ENCODE measurements around the gene SLC17A5.
A peak's percentile ranks its signal among the peaks of the same experiment; 100 is the strongest.
"Not testable (repeated sequence)": the region's sequence is repeated elsewhere in the genome, so short reads cannot be mapped to it uniquely, and the experiment has no call there.

Gene SLC17A5

GRCh38 chr6:73665686-73666319 lies 12.0 kb upstream of the SLC17A5 start:
- no peak for DNase-seq

- DNase-seq, result no peak
Measured at GRCh38 chr6:73664701-73665100, 10.9 kb upstream of the SLC17A5 start.

- no peak for DNase-seq
Measured at GRCh38 chr6:73657201-73657600, 3.4 kb upstream of the SLC17A5 start.

- DNase-seq, result no peak
Measured at GRCh38 chr6:73656531-73657145, 2.8 kb upstream of the SLC17A5 start.

- DNase-seq, result no peak
Measured at GRCh38 chr6:73655341-73655917, 1.6 kb upstream of the SLC17A5 start.

GRCh38 chr6:73652637-73653570 lies 888 bp downstream of the SLC17A5 start:
- peak; percentile 59 for DNase-seq

- DNase-seq, result no peak
Measured at GRCh38 chr6:73649783-73650182, 4.0 kb downstream of the SLC17A5 start.

- DNase-seq, result no peak
Measured at GRCh38 chr6:73648166-73648565, 5.6 kb downstream of the SLC17A5 start.

- DNase-seq, result no peak
Measured at GRCh38 chr6:73644941-73645591, 8.7 kb downstream of the SLC17A5 start.

- no peak for DNase-seq
Measured at GRCh38 chr6:73644030-73644429, 9.8 kb downstream of the SLC17A5 start.

GRCh38 chr6:73642530-73642929 lies 11.3 kb downstream of the SLC17A5 start:
- no peak for DNase-seq

GRCh38 chr6:73640179-73640750 lies 13.5 kb downstream of the SLC17A5 start:
- DNase-seq, result no peak

- no peak for DNase-seq
Measured at GRCh38 chr6:73639040-73639439, 14.8 kb downstream of the SLC17A5 start.

GRCh38 chr6:73637404-73637803 lies 16.4 kb downstream of the SLC17A5 start:
- no peak for DNase-seq

- no peak for DNase-seq
Measured at GRCh38 chr6:73636048-73636447, 17.7 kb downstream of the SLC17A5 start.

GRCh38 chr6:73632346-73632745 lies 21.4 kb downstream of the SLC17A5 start:
- no peak for DNase-seq

- no peak for DNase-seq
Measured at GRCh38 chr6:73631849-73632248, 21.9 kb downstream of the SLC17A5 start.

GRCh38 chr6:73630401-73630800 lies 23.4 kb downstream of the SLC17A5 start:
- no peak for DNase-seq

GRCh38 chr6:73624896-73625295 lies 28.9 kb downstream of the SLC17A5 start:
- no peak for DNase-seq

GRCh38 chr6:73623480-73623879 lies 30.3 kb downstream of the SLC17A5 start:
- DNase-seq, result not testable (repeated sequence)

GRCh38 chr6:73618082-73618481 lies 35.7 kb downstream of the SLC17A5 start:
- DNase-seq, result not testable (repeated sequence)

GRCh38 chr6:73614802-73615201 lies 39.0 kb downstream of the SLC17A5 start:
- no peak for DNase-seq
